Measurements from ENCODE around the gene CSTPP1. TPM values are rescaled to one million over a fixed set of nuclear protein-coding genes. Genes with fewer than 3 reads are reported as not detected.

CSTPP1 gene
- total RNA-seq, 1 donor from 2014 or later: 32.7 TPM

- peaks cover 41% of the 10 kb centered on the region for H3K36me3 Mint-ChIP-seq
- H3K4me1 ChIP-seq: no peaks in the 10 kb centered on the region
- TF ChIP-seq EZH2phosphoT487 (IDR thresholded peaks at IDR 0.05) (no peak), EZH2 (IDR thresholded peaks at IDR 0.05) (no peak), CTCF (IDR thresholded peaks at IDR 0.05) (no peak)
- H3K4me3 ChIP-seq: no peak overlapping the region
- H3K4me3 Mint-ChIP-seq: no peak overlapping the region
- no peak for DNase-seq (ENCODE audit: low spot score)
- no peak overlapping the region for H3K9ac ChIP-seq
- peaks cover 2% of the 10 kb centered on the region for H3K27me3 Mint-ChIP-seq (ENCODE audit: insufficient read depth, low read depth)
- no peaks in the 10 kb centered on the region for H3K79me2 ChIP-seq (ENCODE audit: low read depth)
- no peaks in the 10 kb centered on the region for H3K36me3 ChIP-seq
- H3K27me3 ChIP-seq: no peaks in the 10 kb centered on the region
- H3F3A ChIP-seq (ENCODE audit: low read depth): no peaks in the 10 kb centered on the region
- no peak overlapping the region for H3K27ac ChIP-seq
- peaks cover 2% of the 10 kb centered on the region for H3K9me3 Mint-ChIP-seq
- no peak overlapping the region for H3K4me2 ChIP-seq
- H4K20me1 ChIP-seq (ENCODE audit: low read depth): no peaks in the 10 kb centered on the region
- H3K27ac Mint-ChIP-seq: no peak overlapping the region
- no peak overlapping the region for H2AFZ ChIP-seq (replicated peaks)
- peaks cover 6% of the 10 kb centered on the region for H3K4me1 Mint-ChIP-seq
- no peaks in the 10 kb centered on the region for H3K9me3 ChIP-seq (ENCODE audit: low read depth)
Measured at GRCh38 chr11:46895821-46896220, 40.7 kb upstream of the CSTPP1 start.

DNA sequence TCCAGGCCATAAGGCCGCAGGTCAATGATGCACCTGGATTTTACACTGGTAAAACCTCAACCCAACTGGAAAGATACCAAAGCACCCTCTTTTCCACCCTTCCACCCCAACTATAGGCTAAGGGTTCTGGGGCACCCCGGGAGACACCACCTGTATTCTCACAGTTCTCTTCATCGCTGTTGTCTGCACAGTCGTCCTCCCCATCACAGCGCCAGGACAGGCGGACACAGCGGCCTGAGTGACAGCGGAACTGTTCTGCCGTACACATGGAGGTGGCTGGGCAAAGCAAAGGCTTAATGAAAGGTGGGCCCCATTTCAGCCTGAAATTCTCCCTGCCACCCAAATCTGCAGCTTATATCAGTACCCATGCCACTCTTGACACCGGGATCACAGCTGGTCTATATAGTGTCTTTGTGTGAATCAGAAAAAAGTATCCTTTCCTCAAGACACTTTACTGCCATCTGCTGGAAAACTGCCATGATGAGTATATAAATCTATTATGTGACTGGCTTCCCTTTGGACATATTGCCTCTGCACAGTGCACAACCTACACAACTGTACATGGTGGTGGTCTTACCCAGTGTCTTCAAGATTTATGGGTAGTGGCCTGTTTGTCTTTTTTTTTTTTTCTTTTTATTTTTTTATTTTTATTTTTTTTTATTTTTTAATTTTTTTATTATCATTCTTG lies 39.7 kb upstream of the CSTPP1 start:
- no peak overlapping the region for H3K4me3 ChIP-seq
- H3K27ac ChIP-seq: no peak overlapping the region
- no peaks in the 10 kb centered on the region for H3F3A ChIP-seq (ENCODE audit: low read depth)
- peaks cover 2% of the 10 kb centered on the region for H3K9me3 Mint-ChIP-seq
- H3K4me3 Mint-ChIP-seq: no peak overlapping the region
- TF ChIP-seq EZH2phosphoT487 (IDR thresholded peaks at IDR 0.05): no peak
- peak; percentile 41 for TF ChIP-seq CTCF (IDR thresholded peaks at IDR 0.05)
- TF ChIP-seq EZH2 (IDR thresholded peaks at IDR 0.05): no peak
- H3K27me3 ChIP-seq: no peaks in the 10 kb centered on the region
- no peak overlapping the region for H3K4me2 ChIP-seq
- DNase-seq (ENCODE audit: low spot score): peak; percentile 39
- peaks cover 6% of the 10 kb centered on the region for H3K4me1 Mint-ChIP-seq
- H3K4me1 ChIP-seq: no peaks in the 10 kb centered on the region
- no peaks in the 10 kb centered on the region for H4K20me1 ChIP-seq (ENCODE audit: low read depth)
- no peak overlapping the region for H3K9ac ChIP-seq
- no peak overlapping the region for H2AFZ ChIP-seq (replicated peaks)
- H3K36me3 Mint-ChIP-seq: peaks cover 43% of the 10 kb centered on the region
- H3K9me3 ChIP-seq (ENCODE audit: low read depth): no peaks in the 10 kb centered on the region
- H3K79me2 ChIP-seq (ENCODE audit: low read depth): no peaks in the 10 kb centered on the region
- no peaks in the 10 kb centered on the region for H3K36me3 ChIP-seq
- H3K27me3 Mint-ChIP-seq (ENCODE audit: insufficient read depth, low read depth): peaks cover 2% of the 10 kb centered on the region
- no peak overlapping the region for H3K27ac Mint-ChIP-seq

DNA sequence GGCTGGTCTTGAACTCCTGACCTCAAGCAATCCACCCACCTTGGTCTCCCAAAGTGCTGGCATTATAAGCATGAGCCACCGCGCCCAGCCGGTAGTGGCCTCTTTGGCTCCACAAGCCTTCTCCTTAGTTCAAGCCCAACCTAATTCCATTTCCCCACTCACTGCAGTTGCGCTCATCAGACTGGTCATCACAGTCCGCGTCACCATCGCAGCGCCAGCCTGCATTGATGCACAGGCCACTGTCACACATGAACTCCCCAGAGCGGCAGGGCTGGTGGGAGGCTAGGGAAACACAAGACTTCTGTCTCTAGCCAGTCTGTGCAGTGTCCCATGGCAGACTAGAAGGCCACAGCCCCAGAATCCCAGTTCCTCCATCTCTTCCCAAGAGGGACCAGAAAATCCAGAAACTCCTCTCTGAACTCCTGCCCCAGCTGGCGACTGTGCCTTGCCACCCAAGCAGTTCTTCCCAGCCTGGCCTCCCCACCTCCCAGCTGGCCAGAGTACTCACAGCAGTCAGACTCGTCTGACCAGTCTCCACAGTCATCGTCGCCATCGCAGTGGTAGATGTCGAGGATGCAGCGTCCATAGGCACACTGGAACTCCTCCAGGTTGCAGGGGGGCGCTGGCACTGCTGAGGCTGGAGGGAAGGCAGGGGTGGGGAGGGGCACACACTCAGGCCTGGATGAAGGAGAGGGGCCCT lies 38.0 kb upstream of the CSTPP1 start:
- H3K27ac Mint-ChIP-seq: no peak overlapping the region

More for the DNA sequence above, 38.0 kb upstream of the CSTPP1 start:
- Histone ChIP-seq H3K27me3 (no peaks in the 10 kb centered on the region), H3K36me3 (no peaks in the 10 kb centered on the region), H3K79me2 (ENCODE audit: low read depth) (peaks cover 5% of the 10 kb centered on the region), H3K9ac (no peak overlapping the region), H3K9me3 (ENCODE audit: low read depth) (no peaks in the 10 kb centered on the region), H3K27ac (no peak overlapping the region), H3F3A (ENCODE audit: low read depth) (no peaks in the 10 kb centered on the region), H3K4me3 (no peak overlapping the region), H2AFZ (replicated peaks) (no peak overlapping the region), H4K20me1 (ENCODE audit: low read depth) (peaks cover 2% of the 10 kb centered on the region), H3K4me2 (no peak overlapping the region), H3K4me1 (peaks cover under 1% of the 10 kb centered on the region)
- Mint-ChIP-seq H3K4me3 (no peak overlapping the region), H3K36me3 (peaks cover 41% of the 10 kb centered on the region), H3K4me1 (peaks cover 13% of the 10 kb centered on the region), H3K9me3 (peaks cover 2% of the 10 kb centered on the region), H3K27me3 (ENCODE audit: insufficient read depth, low read depth) (no peaks in the 10 kb centered on the region)
- TF ChIP-seq CTCF (IDR thresholded peaks at IDR 0.05): no peak
- no peak for TF ChIP-seq EZH2 (IDR thresholded peaks at IDR 0.05)
- TF ChIP-seq EZH2phosphoT487 (IDR thresholded peaks at IDR 0.05): no peak
- no peak for DNase-seq (ENCODE audit: low spot score)
